GM19351 (cell line): ENCODE results near the gene BRD8.
"Not testable (repeated sequence)": the region's sequence is repeated elsewhere in the genome, so short reads cannot be mapped to it uniquely, and the experiment has no call there.

Experiments
- ATAC-seq: cut with Tn5 transposase; IDR thresholded peaks from one replicate; pipeline ENCODE4 v1.9.1; 2021; ENCODE audit warnings: mild to moderate bottlenecking, moderate library complexity; ENCODE audit not compliant: unreplicated experiment

BRD8 gene

GRCh38 chr5:138178516-138179276, at the start of gene BRD8, which contains the start of gene KIF20A:
Gene BRD8 (minus strand): TSS chr5:138178630. CDS start chr5:138178614, 16 bp downstream.
Gene KIF20A (plus strand): TSS chr5:138179112. CDS start chr5:138179681, 569 bp downstream.
- ATAC-seq: peak; percentile 85

DNA sequence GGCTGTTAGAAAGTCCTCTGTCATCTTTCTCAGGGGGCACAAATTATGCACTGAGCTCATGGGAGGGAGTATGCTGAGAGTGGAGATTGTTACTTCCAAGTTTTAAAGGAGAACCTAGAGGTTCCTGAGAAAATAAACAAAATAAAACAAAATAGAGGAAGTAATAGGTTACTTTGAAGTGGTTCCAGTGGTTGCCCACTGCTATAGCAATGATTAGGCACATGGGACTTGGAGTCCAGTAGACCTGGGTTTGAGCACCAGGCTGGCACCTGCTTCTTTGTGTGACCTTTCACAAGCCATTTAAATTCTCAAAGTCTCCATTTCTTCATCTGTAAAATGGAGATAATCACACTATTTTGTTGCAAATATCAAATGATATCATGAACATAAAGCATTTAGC, 48.5 kb upstream of the BRD8 start:
- ATAC-seq: no peak

DNA sequence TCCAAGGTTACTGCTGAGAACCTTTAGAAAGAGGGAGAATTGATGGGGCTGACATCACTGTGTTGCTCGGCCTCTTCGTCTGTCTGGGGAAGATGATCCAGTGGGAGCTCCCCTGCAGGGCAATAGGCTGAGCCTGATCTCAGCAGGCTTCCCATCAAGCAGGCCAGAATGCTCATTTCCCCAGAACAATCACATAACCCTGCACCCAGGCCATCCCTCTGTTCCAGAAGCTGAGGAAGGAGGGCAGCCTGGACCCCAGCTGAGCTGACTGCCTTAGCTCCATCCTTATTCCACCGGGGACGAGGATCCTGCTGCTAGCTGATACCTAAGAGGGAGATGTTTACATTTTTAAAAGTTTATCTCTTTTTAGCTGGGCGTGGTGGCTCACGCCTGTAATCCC, 46.3 kb upstream of the BRD8 start:
- ATAC-seq: no peak

- no peak for ATAC-seq
These were observed 45.1 kb upstream of the BRD8 start for GRCh38 chr5:138223532-138223931.

DNA sequence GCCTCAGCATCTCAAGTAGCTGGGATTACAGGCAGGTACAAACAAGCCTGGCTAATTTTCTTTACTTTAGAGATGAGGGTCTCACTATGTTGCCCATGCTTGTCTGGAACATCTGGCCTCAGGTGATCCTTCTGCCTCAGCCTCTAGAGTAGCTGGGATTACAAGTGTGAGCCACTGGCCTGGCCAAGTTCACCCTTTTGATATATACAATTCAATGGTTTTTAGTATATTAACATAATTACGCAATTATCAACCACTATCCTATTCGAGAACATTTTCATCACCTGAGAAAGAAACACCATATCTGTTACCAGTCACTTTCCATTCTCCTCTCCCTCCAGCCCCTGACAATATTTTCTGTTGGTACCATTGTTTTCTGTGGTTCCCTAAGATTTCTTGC, 38.4 kb upstream of the BRD8 start:
- ATAC-seq: no peak

GRCh38 chr5:138213161-138214029, 35.0 kb upstream of the BRD8 start, which contains the start of gene CDC23:
Gene CDC23 (minus strand): TSS chr5:138213323. CDS start chr5:138213312, 11 bp downstream.
- peak; percentile 97 for ATAC-seq

DNA sequence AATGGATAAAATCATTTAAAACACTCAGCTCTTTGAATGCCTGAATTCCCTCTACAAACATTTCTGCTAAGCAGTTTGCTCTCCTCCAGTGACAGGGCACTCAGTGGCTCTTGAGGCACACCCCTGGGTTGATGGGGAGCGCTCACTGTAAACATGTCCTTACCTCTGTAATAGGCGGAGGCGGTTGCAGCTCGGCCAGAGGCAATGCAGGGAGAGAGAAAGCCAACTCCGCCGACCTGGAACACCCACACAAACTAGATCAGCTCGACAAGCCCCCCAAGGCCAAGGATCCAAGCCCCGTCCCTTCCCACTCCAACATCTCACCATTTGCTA, 34.4 kb upstream of the BRD8 start:
- peak; percentile 14 for ATAC-seq

DNA sequence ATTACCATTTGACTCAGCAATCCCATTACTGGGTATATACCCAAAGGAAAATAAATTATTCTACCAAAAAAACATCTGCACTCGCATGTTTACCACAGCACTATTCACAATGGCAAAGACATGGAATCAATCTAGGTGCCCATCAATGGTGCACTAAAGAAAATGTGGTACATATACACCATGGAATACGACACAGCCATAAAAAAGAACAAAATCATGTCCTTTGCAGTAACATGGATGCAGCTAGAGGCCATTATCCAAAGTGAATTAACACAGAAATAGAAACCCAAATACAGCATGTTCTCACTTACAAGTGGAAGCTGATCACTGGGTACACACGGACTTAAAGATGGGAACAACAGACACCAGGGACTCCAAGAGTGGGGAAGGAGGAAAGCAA, 32.6 kb upstream of the BRD8 start:
- no peak for ATAC-seq

DNA sequence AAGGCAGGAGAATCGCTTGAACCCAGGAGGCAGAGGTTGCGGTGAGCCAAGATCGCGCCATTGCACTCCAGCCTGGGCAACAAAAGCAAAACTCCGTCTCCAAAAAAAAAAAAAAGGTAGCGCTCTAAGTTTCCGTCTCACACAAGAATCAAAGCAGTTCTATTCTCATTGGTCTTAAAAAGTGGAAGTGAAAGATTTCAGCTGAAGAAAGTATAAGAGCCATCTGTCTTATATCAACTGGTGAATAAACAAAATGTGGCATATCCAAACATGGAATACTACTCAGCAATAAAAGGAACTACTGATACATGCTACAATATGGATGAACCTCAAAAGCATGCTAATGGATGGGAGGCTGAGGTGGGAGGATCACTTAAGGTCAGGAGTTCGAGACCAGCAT, 15.4 kb upstream of the BRD8 start:
- ATAC-seq: not testable (repeated sequence)

DNA sequence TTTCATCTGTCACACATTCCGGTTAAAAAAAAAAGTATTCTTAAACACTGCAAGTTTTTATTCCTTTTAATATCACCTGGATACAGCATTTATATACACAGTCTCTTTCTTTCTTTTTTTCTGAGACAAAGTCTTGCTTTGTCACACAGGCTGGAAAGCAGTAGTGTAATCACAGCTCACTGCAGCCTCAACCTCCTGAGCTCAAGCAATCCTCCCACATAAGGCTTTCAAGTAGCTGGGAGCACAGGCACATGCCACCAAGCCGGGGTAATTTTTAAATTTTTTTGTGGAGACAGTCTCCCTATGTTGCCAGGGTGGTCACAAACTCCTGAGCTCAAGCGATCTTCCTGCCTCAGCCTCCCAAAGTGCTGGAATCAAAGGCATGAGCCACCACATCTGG, 14.4 kb upstream of the BRD8 start:
- ATAC-seq: no peak

DNA sequence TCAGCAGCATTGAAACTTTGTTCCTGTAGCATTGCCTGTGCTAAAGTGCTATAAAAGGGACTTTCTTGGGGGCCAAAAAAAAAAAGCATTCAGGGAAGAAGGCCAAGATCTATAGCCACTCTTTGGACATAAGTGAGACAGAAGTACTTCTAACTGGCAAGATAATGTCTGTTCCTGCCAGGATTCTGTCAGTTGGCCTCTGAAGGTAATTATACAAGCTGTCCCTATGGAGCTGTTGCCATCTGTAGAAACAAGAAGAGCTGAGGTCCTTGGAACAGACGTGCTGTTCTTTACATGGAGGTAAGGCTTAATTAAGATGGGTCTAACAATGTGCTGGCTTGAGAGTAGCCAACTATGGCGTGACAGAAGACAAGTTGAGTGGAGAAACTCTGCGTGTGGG, 10.2 kb upstream of the BRD8 start:
- ATAC-seq: no peak

- ATAC-seq: no peak
These were observed 7.6 kb upstream of the BRD8 start for GRCh38 chr5:138186002-138186447.

DNA sequence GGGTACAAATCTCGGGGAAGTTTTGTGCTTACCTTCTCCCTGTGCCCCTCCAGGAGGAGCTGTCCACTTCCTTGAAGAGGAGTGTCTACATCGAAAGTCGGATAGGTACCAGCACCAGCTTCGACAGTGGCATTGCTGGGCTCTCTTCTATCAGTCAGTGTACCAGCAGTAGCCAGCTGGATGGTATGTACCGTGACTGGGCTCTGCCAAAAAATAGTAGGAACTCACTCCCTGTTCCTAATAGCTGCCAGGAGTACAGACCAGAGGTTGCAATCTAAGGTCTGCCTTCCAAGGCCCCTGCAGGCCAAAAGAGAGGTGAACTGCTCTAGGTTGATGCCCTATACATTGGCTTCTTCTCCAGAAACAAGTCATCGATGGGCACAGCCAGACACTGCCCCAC, 4.4 kb upstream of the BRD8 start:
- no peak for ATAC-seq

DNA sequence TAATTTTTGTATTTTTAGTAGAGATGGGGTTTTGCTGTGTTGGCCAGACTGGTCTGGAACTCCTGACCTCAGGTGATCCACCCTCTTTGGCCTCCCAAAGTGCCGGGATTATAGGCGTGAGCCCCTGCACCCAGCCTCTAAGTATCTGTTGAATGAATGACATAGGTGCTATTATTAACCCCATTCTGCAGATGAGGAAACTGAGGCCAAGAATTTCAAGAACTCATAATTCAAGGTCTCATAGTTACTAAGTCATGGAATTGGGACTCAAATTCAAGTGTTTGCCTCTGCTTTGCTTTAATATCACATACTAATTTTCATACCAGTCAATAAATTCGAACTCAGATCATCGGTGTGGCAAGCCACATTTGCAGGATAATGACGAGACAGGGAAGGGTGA, 2.4 kb upstream of the BRD8 start:
- no peak for ATAC-seq

GRCh38 chr5:138180183-138180782, 1.9 kb upstream of the BRD8 start:
- no peak for ATAC-seq

DNA sequence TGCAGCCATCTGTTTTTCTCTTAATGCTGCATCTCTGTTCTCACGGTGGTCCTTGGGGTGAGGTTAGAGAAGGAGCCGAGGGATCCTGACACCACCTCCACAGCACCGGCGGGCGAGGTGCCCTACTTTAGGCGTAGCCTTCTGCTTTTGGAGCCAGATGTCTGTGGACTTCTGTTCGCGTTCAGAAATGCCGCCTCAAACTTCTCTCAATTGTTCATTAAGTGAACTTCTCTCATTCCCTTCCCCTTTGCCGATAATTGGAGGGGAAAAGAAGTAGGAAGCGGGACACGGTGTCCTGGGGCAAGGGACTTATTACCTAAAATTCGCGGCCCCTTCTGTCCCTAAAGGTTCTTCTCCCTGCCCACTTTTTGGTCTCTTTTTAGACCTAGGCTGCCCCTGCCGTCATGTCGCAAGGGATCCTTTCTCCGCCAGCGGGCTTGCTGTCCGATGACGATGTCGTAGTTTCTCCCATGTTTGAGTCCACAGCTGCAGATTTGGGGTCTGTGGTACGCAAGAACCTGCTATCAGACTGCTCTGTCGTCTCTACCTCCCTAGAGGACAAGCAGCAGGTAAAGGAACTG, 937 bp upstream of the BRD8 start:
- no peak for ATAC-seq

- no peak for ATAC-seq
These were observed 402 bp downstream of the BRD8 start for GRCh38 chr5:138177941-138178515.

DNA sequence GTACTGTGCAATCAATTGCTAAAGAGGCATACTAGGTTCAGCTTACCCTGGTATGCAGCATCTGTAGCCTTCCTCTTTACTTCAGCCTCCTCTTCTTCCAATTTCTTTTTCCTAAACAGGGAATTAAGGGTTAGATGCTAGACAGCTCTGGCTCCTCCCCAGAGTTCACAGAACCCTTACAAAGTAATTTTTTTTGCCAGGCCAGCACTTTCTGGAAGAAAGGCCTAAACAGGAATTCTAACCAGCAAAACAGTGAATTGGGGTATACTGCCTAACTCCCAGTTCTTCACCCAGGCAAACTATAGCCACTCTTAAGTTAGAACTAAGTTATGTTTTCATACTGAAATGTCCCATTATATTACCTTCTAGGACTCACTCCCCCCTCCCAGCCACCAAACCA, 8.1 kb downstream of the BRD8 start:
- ATAC-seq: no peak

DNA sequence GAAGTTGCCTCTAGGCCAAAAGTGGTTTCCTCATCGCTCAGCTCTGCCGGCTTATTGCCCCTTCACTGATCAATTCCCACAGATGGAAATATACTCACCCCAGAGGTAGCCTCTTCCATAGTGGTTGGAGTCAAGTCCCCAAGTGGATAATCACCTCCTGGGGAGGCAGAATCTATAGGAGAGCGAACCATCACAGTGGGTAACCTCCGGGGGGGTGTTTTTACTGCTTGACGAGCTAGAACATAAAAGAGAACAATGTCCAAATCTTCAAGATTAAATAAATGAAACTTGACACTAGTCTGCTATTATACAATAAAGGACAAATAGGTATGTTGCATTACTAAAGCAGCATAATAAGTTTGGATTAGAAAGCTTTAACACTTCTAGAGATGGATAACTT, 9.3 kb downstream of the BRD8 start:
- ATAC-seq: no peak

GRCh38 chr5:138163721-138164120, 14.7 kb downstream of the BRD8 start:
- no peak for ATAC-seq

DNA sequence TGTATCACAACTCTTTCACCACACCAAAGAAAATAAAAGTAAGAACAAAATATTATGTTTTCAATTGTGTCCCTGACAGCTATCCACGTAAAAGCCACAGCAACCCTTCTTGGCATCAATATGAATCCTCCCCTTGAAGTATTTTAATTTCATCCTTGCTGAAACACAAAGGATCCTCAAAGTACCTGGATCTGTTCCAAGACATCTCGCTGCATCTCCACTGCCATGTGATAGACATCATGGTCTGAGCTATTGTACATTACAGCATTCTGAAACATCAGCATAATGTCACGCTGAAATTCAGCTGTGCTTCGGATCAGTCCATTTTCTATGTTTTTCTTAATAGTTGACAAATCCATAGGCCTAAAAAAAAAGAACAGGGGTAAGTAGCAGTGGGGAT, 17.7 kb downstream of the BRD8 start:
- ATAC-seq: no peak
